ENCODE measurements around the gene RPTN. TPM values are rescaled to one million over a fixed set of nuclear protein-coding genes. Genes with fewer than 3 reads are reported as not detected.

Gene RPTN
- polyA plus RNA-seq, 3 donors: not detected

GRCh38 chr1:152167835-152168534 is 9.0 kb upstream of the RPTN start:
- intact Hi-C loops (cut with micrococcal nuclease): loop anchor here in 1 of 2 donors (5.0 kb wide), 1 partner anchor 116 kb away; no protein-coding TSS in a partner anchor
- H3K27me3 Mint-ChIP-seq (ENCODE audit: low read depth in 3 of 3): peaks cover 0 to 4% (median 2%) of the 10 kb centered on the region in 3 donors
- Histone ChIP-seq H3K4me1 (ENCODE audit: control insufficient read depth in 1 of 2, insufficient read depth in 2 of 2, low read length in 2 of 2) (peaks cover 100% of the 10 kb centered on the region in 2 donors), H2AFZ (ENCODE audit: insufficient read depth, low read depth, low read length, poor library complexity, severe bottlenecking) (no peak overlapping the region), H3K9ac (ENCODE audit: insufficient read depth, low read length, poor library complexity, severe bottlenecking) (no peak overlapping the region), H3K36me3 (replicated peaks in 1 of 2; ENCODE audit: control insufficient read depth in 1 of 2, insufficient read depth in 2 of 2, low read length in 2 of 2) (no peaks in the 10 kb centered on the region), H4K20me1 (ENCODE audit: insufficient read depth, low read length) (no peaks in the 10 kb centered on the region), H3K27me3 (ENCODE audit: control insufficient read depth in 2 of 2, insufficient read depth in 2 of 2, low read length in 2 of 2) (no peaks in the 10 kb centered on the region), H3K79me2 (ENCODE audit: insufficient read depth, low read length) (no peaks in the 10 kb centered on the region), H3K4me2 (replicated peaks; ENCODE audit: extremely low read depth, low read length, poor library complexity, severe bottlenecking) (no peak overlapping the region), H3K27ac (ENCODE audit: low read depth in 1 of 2, low read length in 2 of 2) (peak overlapping the region in 1 of 2 donors; percentile 5), H3K4me3 (replicated peaks in 1 of 3; ENCODE audit: low read depth in 2 of 3, low read length in 3 of 3) (no peak overlapping the region), H3K9me3 (replicated peaks in 1 of 2; ENCODE audit: control insufficient read depth in 1 of 2, insufficient read depth in 1 of 2, low read length in 2 of 2) (no peaks in the 10 kb centered on the region)
- no peak for TF ChIP-seq CTCF (IDR thresholded peaks at IDR 0.05)
- no peaks in the 10 kb centered on the region for H3K36me3 Mint-ChIP-seq
- H3K4me3 Mint-ChIP-seq: no peak overlapping the region
- DNase-seq: peak in 2 of 3 donors; percentile 27 to 32
- H3K9me3 Mint-ChIP-seq: no peaks in the 10 kb centered on the region
- WGBS (ENCODE audit: insufficient coverage): 7% methylated on average over 2 of the region's 3 CpGs
- H3K27ac Mint-ChIP-seq: peak overlapping the region in 5 of 7 donors; percentile 4 to 55 (median 32)
- H3K4me1 Mint-ChIP-seq: peaks cover 94% of the 10 kb centered on the region

- intact Hi-C loops (cut with micrococcal nuclease): loop anchor here in 1 of 2 donors (5.0 kb wide), 1 partner anchor 115 kb away; no protein-coding TSS in a partner anchor
- no peak overlapping the region for H3K4me3 ChIP-seq (replicated peaks in 1 of 3; ENCODE audit: low read depth in 2 of 3, low read length in 3 of 3)
- H3K9me3 Mint-ChIP-seq: no peaks in the 10 kb centered on the region
- DNase-seq: no peak
- no peaks in the 10 kb centered on the region for H3K36me3 ChIP-seq (replicated peaks in 1 of 2; ENCODE audit: control insufficient read depth in 1 of 2, insufficient read depth in 2 of 2, low read length in 2 of 2)
- H3K27ac ChIP-seq (ENCODE audit: low read depth in 1 of 2, low read length in 2 of 2): peak overlapping the region in 1 of 2 donors; percentile 5
- H4K20me1 ChIP-seq (ENCODE audit: insufficient read depth, low read length): no peaks in the 10 kb centered on the region
- H3K27me3 ChIP-seq (ENCODE audit: control insufficient read depth in 2 of 2, insufficient read depth in 2 of 2, low read length in 2 of 2): no peaks in the 10 kb centered on the region
- H3K36me3 Mint-ChIP-seq: no peaks in the 10 kb centered on the region
- TF ChIP-seq CTCF (IDR thresholded peaks at IDR 0.05): no peak
- no peak overlapping the region for H3K9ac ChIP-seq (ENCODE audit: insufficient read depth, low read length, poor library complexity, severe bottlenecking)
- H3K79me2 ChIP-seq (ENCODE audit: insufficient read depth, low read length): no peaks in the 10 kb centered on the region
- peaks cover 0 to 4% (median 2%) of the 10 kb centered on the region in 3 donors for H3K27me3 Mint-ChIP-seq (ENCODE audit: low read depth in 3 of 3)
- H3K4me1 ChIP-seq (ENCODE audit: control insufficient read depth in 1 of 2, insufficient read depth in 2 of 2, low read length in 2 of 2): peaks cover 98 to 99% of the 10 kb centered on the region in 2 donors
- no peaks in the 10 kb centered on the region for H3K9me3 ChIP-seq (replicated peaks in 1 of 2; ENCODE audit: control insufficient read depth in 1 of 2, insufficient read depth in 1 of 2, low read length in 2 of 2)
- H3K27ac Mint-ChIP-seq: peak overlapping the region in 4 of 7 donors; percentile 4 to 22 (median 7)
- no peak overlapping the region for H3K4me2 ChIP-seq (replicated peaks; ENCODE audit: extremely low read depth, low read length, poor library complexity, severe bottlenecking)
- 10% methylated on average over 1 of the region's 1 CpG for WGBS (ENCODE audit: insufficient coverage)
- no peak overlapping the region for H2AFZ ChIP-seq (ENCODE audit: insufficient read depth, low read depth, low read length, poor library complexity, severe bottlenecking)
- H3K4me3 Mint-ChIP-seq: no peak overlapping the region
- peaks cover 91% of the 10 kb centered on the region for H3K4me1 Mint-ChIP-seq
These were observed 7.9 kb upstream of the RPTN start for GRCh38 chr1:152166966-152167365.
